ENCODE results near the gene KASH5. TPM values are rescaled to one million over a fixed set of nuclear protein-coding genes. Genes with fewer than 3 reads are reported as not detected.

KASH5 gene
- total RNA-seq, 1 experiment from 2014 or later = not detected

- H3K14ac ChIP-seq (ENCODE audit: insufficient read depth, low read length) = no peak within 1 kb of the TSS
- H3K4me1 Mint-ChIP-seq = peaks cover 15 to 38% of the 10 kb centered on the region in 2 experiments
- no peak within 1 kb of the TSS for H2BK15ac ChIP-seq (ENCODE audit: low read depth, low read length)
- no peak within 1 kb of the TSS for H3K23ac ChIP-seq (ENCODE audit: insufficient read length, low read depth, low read length)
- no peaks in the 10 kb centered on the region for H3K27me3 ChIP-seq (ENCODE audit: insufficient read depth, low read length)
- H3K9ac ChIP-seq (ENCODE audit: extremely low read depth, insufficient read length, low read length) = peak within 1 kb of the TSS; percentile 85
- peak within 1 kb of the TSS; percentile 99 to 100 (median 99) for H3K27ac Mint-ChIP-seq
- no peak within 1 kb of the TSS for H2AFZ ChIP-seq (ENCODE audit: low read length)
- H2BK20ac ChIP-seq (ENCODE audit: low read depth, low read length, poor library complexity, severe bottlenecking) = no peak within 1 kb of the TSS
- peaks cover 7% of the 10 kb centered on the region for H3K79me1 ChIP-seq (ENCODE audit: insufficient read depth, low read depth, low read length, poor library complexity, severe bottlenecking)
- H2BK120ac ChIP-seq (ENCODE audit: low read depth, low read length, poor library complexity, severe bottlenecking) = no peak within 1 kb of the TSS
- no peak within 1 kb of the TSS for H3K56ac ChIP-seq (ENCODE audit: insufficient read length, low read depth, low read length)
- no peak within 1 kb of the TSS for H2BK12ac ChIP-seq (ENCODE audit: insufficient read length, low read depth, low read length)
- H3K18ac ChIP-seq (ENCODE audit: insufficient read length, low read depth, low read length) = peak within 1 kb of the TSS; percentile 41
- peaks cover 5% of the 10 kb centered on the region for H3K23me2 ChIP-seq (ENCODE audit: insufficient read length, low read depth, low read length, poor library complexity, severe bottlenecking)
- no peaks in the 10 kb centered on the region; a peak in 1 of 5 replicates for H3K9me3 Mint-ChIP-seq
- H3K4me3 Mint-ChIP-seq = peak within 1 kb of the TSS; percentile 96 to 98
- H3K4me1 ChIP-seq (ENCODE audit: insufficient read depth, low read length) = no peaks in the 10 kb centered on the region
- no peaks in the 10 kb centered on the region for H4K20me1 ChIP-seq (ENCODE audit: control insufficient read depth, insufficient read depth, insufficient read length)
- H3T11ph ChIP-seq (ENCODE audit: low read length) = no peak within 1 kb of the TSS
- H3K36me3 Mint-ChIP-seq (ENCODE audit: insufficient read depth in 1 of 3, low read depth in 3 of 3) = peaks cover 38 to 54% (median 51%) of the 10 kb centered on the region in 3 experiments
- H3K27ac ChIP-seq (ENCODE audit: insufficient read length, low read depth, low read length) = peak within 1 kb of the TSS; percentile 21
- no peaks in the 10 kb centered on the region for H3K9me3 ChIP-seq (ENCODE audit: control insufficient read depth, low read depth, low read length)
- no peaks in the 10 kb centered on the region; the same call in 1 of the 2 replicates for H3K27me3 Mint-ChIP-seq (ENCODE audit: low read depth)
- H3K4me2 ChIP-seq (ENCODE audit: insufficient read depth, insufficient read length, low read length) = peak within 1 kb of the TSS; percentile 93
- H4K5ac ChIP-seq (ENCODE audit: insufficient read length, low read depth, low read length) = no peak within 1 kb of the TSS
- H4K91ac ChIP-seq (ENCODE audit: insufficient read length, low read depth, low read length) = no peak within 1 kb of the TSS
- no CpG with 5 or more reads among the region's 42 CpGs for WGBS (ENCODE audit: extremely low coverage, insufficient read length, low lambda C conversion rate)
- H4K8ac ChIP-seq (replicated peaks; ENCODE audit: insufficient read length, low read depth, low read length) = no peak within 1 kb of the TSS
- H2AK5ac ChIP-seq (ENCODE audit: insufficient read length, low read length) = no peak within 1 kb of the TSS
- TF ChIP-seq CTCF (conservative IDR thresholded peaks at IDR 0.05) = no peak; the same call in 2 of the 3 replicates
- H3K4ac ChIP-seq (ENCODE audit: low read depth, low read length) = no peak within 1 kb of the TSS
- no peak within 1 kb of the TSS for H2BK5ac ChIP-seq (ENCODE audit: insufficient read length, low read length)
- no peaks in the 10 kb centered on the region; the same call in 1 of the 2 replicates for H3K79me2 ChIP-seq (ENCODE audit: insufficient read depth, low read length)
- peak; percentile 99 for DNase-seq
Observed at GRCh38 chr19:49451430-49452181, 63.6 kb downstream of the KASH5 start, which contains the start of gene PIH1D1. Gene PIH1D1 (minus strand): TSS chr19:49451814. CDS start chr19:49451574, 240 bp downstream.
